DOHH2 (cell line): ENCODE measurements around the gene COA6.
A peak's percentile ranks its signal among the peaks of the same experiment; 100 is the strongest.

Experiments
- H3F3A ChIP-seq: fragments of 200-600 bp; sonication (generic), shearing (Covaris generic); 2 replicates; pipeline ENCODE4 v1.6.0; 2016; ENCODE audit warnings: antibody characterized with exemption, mild to moderate bottlenecking; ENCODE audit not compliant: control insufficient read depth, insufficient read depth
- H3K27ac ChIP-seq: fragments of 200-600 bp; sonication (generic); 2 replicates; pipeline ENCODE4 v1.5.1; 2014; ENCODE audit warnings: low read depth, mild to moderate bottlenecking, low read length, moderate library complexity
- H3K27me3 ChIP-seq: fragments of 200-600 bp; sonication (generic); 2 replicates; pipeline ENCODE4 v1.6.1; 2014; ENCODE audit warnings: mild to moderate bottlenecking, low read length, mixed read lengths; ENCODE audit not compliant: control insufficient read depth
- H3K36me3 ChIP-seq: fragments of 200-600 bp; sonication (generic); 2 replicates; pipeline ENCODE4 v1.6.1; 2014; ENCODE audit warnings: mild to moderate bottlenecking, low read length, moderate library complexity, mixed read lengths; ENCODE audit not compliant: control insufficient read depth
- H3K4me1 ChIP-seq: fragments of 200-600 bp; sonication (generic); 2 replicates; pipeline ENCODE4 v1.6.1; 2014; ENCODE audit warnings: mild to moderate bottlenecking, low read length, mixed read lengths; ENCODE audit not compliant: control insufficient read depth
- H3K4me2 ChIP-seq: fragments of 200-600 bp; sonication (generic); 2 replicates; pipeline ENCODE4 v1.6.0; 2014; ENCODE audit warnings: mild to moderate bottlenecking, low read length, moderate library complexity
- H3K4me3 ChIP-seq: fragments of 200-600 bp; sonication (generic); 2 replicates; pipeline ENCODE4 v1.5.1; 2014; ENCODE audit warnings: mild to moderate bottlenecking, low read length, mixed read lengths
- H3K79me2 ChIP-seq: fragments of 200-600 bp; sonication (generic); 2 replicates; pipeline ENCODE4 v1.6.1; 2014; ENCODE audit warnings: mild to moderate bottlenecking, low read length, mixed read lengths; ENCODE audit not compliant: control insufficient read depth
- H3K9me2 ChIP-seq: fragments of 200-600 bp; sonication (generic); replicated peaks from 2 replicates; pipeline ENCODE4 v1.6.1; 2014; ENCODE audit warnings: mild to moderate bottlenecking, low read length, mixed read lengths; ENCODE audit not compliant: control insufficient read depth
- H3K9me3 ChIP-seq: fragments of 200-600 bp; sonication (generic); 2 replicates; pipeline ENCODE4 v1.6.1; 2014; ENCODE audit warnings: antibody characterized with exemption, low read length, mixed read lengths; ENCODE audit not compliant: control insufficient read depth, insufficient read depth
- H4K20me1 ChIP-seq: fragments of 200-600 bp; sonication (generic); 2 replicates; pipeline ENCODE4 v1.6.0; 2014; ENCODE audit warnings: low read depth, mild to moderate bottlenecking, antibody characterized with exemption, low read length, moderate library complexity; ENCODE audit not compliant: control insufficient read depth, insufficient read depth
- CTCF ChIP-seq: fragments of 200-600 bp; sonication (generic); IDR thresholded peaks from one replicate; pipeline ENCODE4 v1.5.1; 2014; ENCODE audit warnings: antibody characterized with exemption, mild to moderate bottlenecking, low read depth, low read length; ENCODE audit not compliant: poor library complexity, severe bottlenecking
- EZH2phosphoT487 ChIP-seq: fragments of 200-600 bp; sonication (generic); IDR thresholded peaks from 2 replicates; pipeline ENCODE4 v1.6.1; 2017; ENCODE audit warnings: borderline replicate concordance, mild to moderate bottlenecking, antibody characterized with exemption, low read length, moderate library complexity, mixed read lengths

COA6 gene

GRCh38 chr1:234373064-234373958, at the start of gene COA6:
COA6 (plus strand) TSS chr1:234373456; CDS start chr1:234373467, 11 bp downstream.
- Histone ChIP-seq H3K79me2 (peaks cover 41% of the 10 kb centered on the region), H3K36me3 (peaks cover 28% of the 10 kb centered on the region), H3K27me3 (0 out of 2 replicates have a peak, but pooled peaks cover 3% of the 10 kb centered on the region), H3K27ac (peak within 1 kb of the TSS; percentile 85), H3K9me3 (no peaks in the 10 kb centered on the region), H3K4me3 (peak within 1 kb of the TSS; percentile 86), H3K4me2 (peak within 1 kb of the TSS; percentile 73), H3K4me1 (peaks cover 18% of the 10 kb centered on the region), H4K20me1 (no peaks in the 10 kb centered on the region), H3K9me2 (no peaks in the 10 kb centered on the region), H3F3A (peaks cover 13% of the 10 kb centered on the region; the same call in 1 of the 2 replicates)
- TF ChIP-seq EZH2phosphoT487, result no peak
- no peak for TF ChIP-seq CTCF

- Histone ChIP-seq H3K4me1 (peaks cover 9% of the 10 kb centered on the region), H3K4me3 (no peak overlapping the region)
Observed at GRCh38 chr1:234324821-234325220, 48.4 kb upstream of the COA6 start.

GRCh38 chr1:234325878-234326496, 47.3 kb upstream of the COA6 start:
- no peaks in the 10 kb centered on the region for H3K9me3 ChIP-seq
- TF ChIP-seq EZH2phosphoT487 (no peak), CTCF (no peak)
- H4K20me1 ChIP-seq, result no peaks in the 10 kb centered on the region
- no peaks in the 10 kb centered on the region for H3K27me3 ChIP-seq
- H3K79me2 ChIP-seq, result no peaks in the 10 kb centered on the region
- peak overlapping the region; percentile 66 for H3K4me3 ChIP-seq
- H3K9me2 ChIP-seq, result no peaks in the 10 kb centered on the region
- peaks cover 17% of the 10 kb centered on the region for H3K4me1 ChIP-seq
- no peaks in the 10 kb centered on the region for H3F3A ChIP-seq
- H3K36me3 ChIP-seq, result no peaks in the 10 kb centered on the region
- no peak overlapping the region for H3K27ac ChIP-seq
- peak overlapping the region; percentile 65 for H3K4me2 ChIP-seq

More at GRCh38 chr1:234324821-234325220, 48.4 kb upstream of the COA6 start:
- no peaks in the 10 kb centered on the region for H3K27me3 ChIP-seq
- no peak overlapping the region for H3K4me2 ChIP-seq
- H3K79me2 ChIP-seq, result no peaks in the 10 kb centered on the region
- no peaks in the 10 kb centered on the region for H3K36me3 ChIP-seq
- H3K9me3 ChIP-seq, result no peaks in the 10 kb centered on the region
- no peaks in the 10 kb centered on the region for H3F3A ChIP-seq
- H4K20me1 ChIP-seq, result no peaks in the 10 kb centered on the region
- no peak for TF ChIP-seq CTCF
- no peak for TF ChIP-seq EZH2phosphoT487
- H3K9me2 ChIP-seq, result no peaks in the 10 kb centered on the region
- H3K27ac ChIP-seq, result no peak overlapping the region
